ENCODE data around the gene C20orf144.

The C20orf144 gene

GRCh38 chr20:33709905-33710541 is 47.9 kb downstream of the C20orf144 start:
- Histone ChIP-seq H2AFZ (ENCODE audit: low read depth, low read length) (no peak overlapping the region), H3K4me2 (ENCODE audit: low read length) (no peak overlapping the region), H3K4me3 (ENCODE audit: low read length) (no peak overlapping the region), H3K79me2 (ENCODE audit: low read length) (no peaks in the 10 kb centered on the region), H3K36me3 (replicated peaks; ENCODE audit: low read depth, low read length) (no peaks in the 10 kb centered on the region), H3K9ac (ENCODE audit: low read length) (no peak overlapping the region), H3K9me3 (ENCODE audit: insufficient read depth, low read length) (no peaks in the 10 kb centered on the region), H3K4me1 (ENCODE audit: low read length) (no peaks in the 10 kb centered on the region), H3K27ac (ENCODE audit: low read length) (no peak overlapping the region), H4K20me1 (ENCODE audit: insufficient read depth, low read length) (no peaks in the 10 kb centered on the region), H3K27me3 (ENCODE audit: low read depth, low read length) (no peaks in the 10 kb centered on the region)
- TF ChIP-seq CTCF (IDR thresholded peaks at IDR 0.05; ENCODE audit: low read depth, low read length) (no peak), EZH2phosphoT487 (IDR thresholded peaks at IDR 0.05; ENCODE audit: low read depth) (no peak)

DNA sequence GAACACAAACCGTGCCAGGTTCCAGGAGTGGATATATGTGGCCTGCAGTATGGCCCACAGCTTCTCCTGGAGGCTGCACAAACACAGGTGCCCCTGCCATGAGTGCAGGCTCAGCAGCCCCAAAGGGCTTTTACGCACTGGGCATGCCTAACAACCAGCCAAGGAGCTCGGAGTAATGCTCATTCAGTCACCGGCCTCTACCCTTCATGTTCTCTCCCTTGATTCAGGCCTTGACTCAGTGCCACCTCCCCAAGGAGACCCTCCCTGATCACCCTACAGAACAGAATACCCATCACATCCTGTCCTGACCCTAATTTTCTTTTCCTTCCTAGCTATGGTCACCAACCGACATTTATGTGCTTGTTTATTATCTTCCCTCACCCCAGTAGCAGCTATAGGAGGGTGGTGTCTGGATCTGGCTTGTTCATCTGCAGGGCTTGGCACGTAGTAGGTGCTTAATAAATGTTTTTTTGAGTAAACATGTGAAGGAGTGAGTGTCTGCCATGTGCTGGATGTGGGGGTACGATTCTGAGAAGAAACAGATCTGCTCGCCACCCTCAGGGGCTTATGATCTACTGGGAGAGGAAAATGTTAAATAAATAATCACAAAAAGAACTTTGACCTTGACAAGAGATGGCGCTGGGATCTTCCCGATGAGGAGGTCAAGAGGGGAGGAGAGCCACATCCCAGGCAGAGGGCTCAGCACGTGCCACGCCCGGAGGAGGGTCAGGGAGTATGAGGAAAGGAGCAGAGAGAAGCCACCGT is 48.7 kb downstream of the C20orf144 start:
- Histone ChIP-seq H3K36me3 (replicated peaks; ENCODE audit: low read depth, low read length) (no peaks in the 10 kb centered on the region), H3K4me3 (ENCODE audit: low read length) (no peak overlapping the region), H3K9me3 (ENCODE audit: insufficient read depth, low read length) (no peaks in the 10 kb centered on the region), H2AFZ (ENCODE audit: low read depth, low read length) (no peak overlapping the region), H4K20me1 (ENCODE audit: insufficient read depth, low read length) (no peaks in the 10 kb centered on the region), H3K4me1 (ENCODE audit: low read length) (no peaks in the 10 kb centered on the region), H3K27ac (ENCODE audit: low read length) (no peak overlapping the region), H3K9ac (ENCODE audit: low read length) (no peak overlapping the region), H3K79me2 (ENCODE audit: low read length) (no peaks in the 10 kb centered on the region), H3K4me2 (ENCODE audit: low read length) (no peak overlapping the region), H3K27me3 (ENCODE audit: low read depth, low read length) (no peaks in the 10 kb centered on the region)
- TF ChIP-seq CTCF (IDR thresholded peaks at IDR 0.05; ENCODE audit: low read depth, low read length) (no peak), EZH2phosphoT487 (IDR thresholded peaks at IDR 0.05; ENCODE audit: low read depth) (no peak)

GRCh38 chr20:33711446-33711738 is 49.3 kb downstream of the C20orf144 start:
- Histone ChIP-seq H3K79me2 (ENCODE audit: low read length) (no peaks in the 10 kb centered on the region), H3K9me3 (ENCODE audit: insufficient read depth, low read length) (no peaks in the 10 kb centered on the region), H3K4me3 (ENCODE audit: low read length) (no peak overlapping the region), H3K4me1 (ENCODE audit: low read length) (no peaks in the 10 kb centered on the region), H3K27ac (ENCODE audit: low read length) (no peak overlapping the region), H3K9ac (ENCODE audit: low read length) (no peak overlapping the region), H3K36me3 (replicated peaks; ENCODE audit: low read depth, low read length) (no peaks in the 10 kb centered on the region), H4K20me1 (ENCODE audit: insufficient read depth, low read length) (no peaks in the 10 kb centered on the region), H3K4me2 (ENCODE audit: low read length) (no peak overlapping the region), H2AFZ (ENCODE audit: low read depth, low read length) (no peak overlapping the region), H3K27me3 (ENCODE audit: low read depth, low read length) (no peaks in the 10 kb centered on the region)
- TF ChIP-seq EZH2phosphoT487 (IDR thresholded peaks at IDR 0.05; ENCODE audit: low read depth) (no peak), CTCF (IDR thresholded peaks at IDR 0.05; ENCODE audit: low read depth, low read length) (no peak)

Measured in OCI-LY3 (cell line).